ENCODE results near the gene SMG6. TPM values are rescaled to one million over a fixed set of nuclear protein-coding genes. Genes with fewer than 3 reads are reported as not detected.

The SMG6 gene
- total and polyA plus RNA-seq, 2 donors (not counting 1 experiment from before 2014, with no cell fraction given) = 10.6 to 35.5 TPM

GRCh38 chr17:2214047-2214928 is 89.3 kb downstream of the SMG6 start:
- H4K20me1 ChIP-seq (ENCODE audit: control insufficient read depth, insufficient read depth, low read length, poor library complexity, severe bottlenecking) = no peaks in the 10 kb centered on the region
- no peak overlapping the region for H3K4me3 ChIP-seq (ENCODE audit: control extremely low read depth in 1 of 5, extremely low read depth in 1 of 5, insufficient read depth in 1 of 5, low read depth in 2 of 5, low read length in 4 of 5)
- ChIA-PET CTCF (interaction anchor here (0.8 to 2.7 kb wide), 4 partner anchors 9 to 160 kb away, joined by 3 to 9 read pairs (median 4); partner anchors contain the start of gene HIC1), POLR2A (no interaction called here)
- ATAC-seq (ENCODE audit: low read depth) (no peak), DNase-seq (no peak)
- peaks cover 18% of the 10 kb centered on the region for H3K79me2 ChIP-seq (ENCODE audit: control insufficient read depth, insufficient read depth, low read length)
- H3K4me2 ChIP-seq (replicated peaks; ENCODE audit: low read depth, low read length, poor library complexity, severe bottlenecking) = peak overlapping the region; percentile 76
- Mint-ChIP-seq H3K9me3 (ENCODE audit: insufficient read depth) (no peaks in the 10 kb centered on the region), H3K27me3 (no peaks in the 10 kb centered on the region), H3K27ac (peak overlapping the region; percentile 78), H3K4me3 (peak overlapping the region; percentile 39), H3K4me1 (peaks cover 31% of the 10 kb centered on the region)
- 89% methylated on average over 13 of the region's 17 CpGs for WGBS (ENCODE audit: insufficient coverage)
- H3K36me3 ChIP-seq (replicated peaks in 1 of 2; ENCODE audit: control extremely low read depth in 1 of 2, control insufficient read depth in 1 of 2, extremely low read depth in 1 of 2, insufficient read depth in 2 of 2, low read length in 1 of 2) = peaks cover 0 to 4% of the 10 kb centered on the region in 2 experiments
- H3K9me3 ChIP-seq (ENCODE audit: control extremely low read depth in 1 of 3, control insufficient read depth in 2 of 3, insufficient read depth in 1 of 3, low read length in 2 of 3) = peaks cover 0 to 7% (median 0%) of the 10 kb centered on the region in 3 donors
- H3K9ac ChIP-seq (ENCODE audit: low read length) = peak overlapping the region; percentile 52
- TF ChIP-seq, protein P1, sequence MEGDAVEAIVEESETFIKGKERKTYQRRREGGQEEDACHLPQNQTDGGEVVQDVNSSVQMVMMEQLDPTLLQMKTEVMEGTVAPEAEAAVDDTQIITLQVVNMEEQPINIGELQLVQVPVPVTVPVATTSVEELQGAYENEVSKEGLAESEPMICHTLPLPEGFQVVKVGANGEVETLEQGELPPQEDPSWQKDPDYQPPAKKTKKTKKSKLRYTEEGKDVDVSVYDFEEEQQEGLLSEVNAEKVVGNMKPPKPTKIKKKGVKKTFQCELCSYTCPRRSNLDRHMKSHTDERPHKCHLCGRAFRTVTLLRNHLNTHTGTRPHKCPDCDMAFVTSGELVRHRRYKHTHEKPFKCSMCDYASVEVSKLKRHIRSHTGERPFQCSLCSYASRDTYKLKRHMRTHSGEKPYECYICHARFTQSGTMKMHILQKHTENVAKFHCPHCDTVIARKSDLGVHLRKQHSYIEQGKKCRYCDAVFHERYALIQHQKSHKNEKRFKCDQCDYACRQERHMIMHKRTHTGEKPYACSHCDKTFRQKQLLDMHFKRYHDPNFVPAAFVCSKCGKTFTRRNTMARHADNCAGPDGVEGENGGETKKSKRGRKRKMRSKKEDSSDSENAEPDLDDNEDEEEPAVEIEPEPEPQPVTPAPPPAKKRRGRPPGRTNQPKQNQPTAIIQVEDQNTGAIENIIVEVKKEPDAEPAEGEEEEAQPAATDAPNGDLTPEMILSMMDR (IDR thresholded peaks at IDR 0.05) = no peak
- no peak for TF ChIP-seq EZH2 (IDR thresholded peaks at IDR 0.05; ENCODE audit: borderline replicate concordance, insufficient read depth, low read depth, low read length, poor library complexity, severe bottlenecking)
- H3K4me1 ChIP-seq (ENCODE audit: control insufficient read depth in 2 of 2, insufficient read depth in 2 of 2, low read length in 2 of 2) = peaks cover 20 to 26% of the 10 kb centered on the region in 2 donors
- peak overlapping the region; percentile 64 to 91 for H3K27ac ChIP-seq (ENCODE audit: low read length in 2 of 2)
- intact Hi-C loops (cut with micrococcal nuclease) = loop anchor here (2.0 kb wide), 1 partner anchor 31 kb away; no protein-coding TSS in a partner anchor
- peak overlapping the region; percentile 78 for H2AFZ ChIP-seq (ENCODE audit: insufficient read depth, low read depth, low read length, poor library complexity, severe bottlenecking)
- H3K27me3 ChIP-seq (replicated peaks in 1 of 4; ENCODE audit: control extremely low read depth in 1 of 4, control insufficient read depth in 3 of 4, insufficient read depth in 4 of 4, low read length in 3 of 4) = no peaks in the 10 kb centered on the region

Measured in B cell (primary cell).